GM18868 (cell line): Measurements from ENCODE around the gene CCDC88B.

Experiments
- ATAC-seq: cut with Tn5 transposase; IDR thresholded peaks from one replicate; pipeline ENCODE4 v1.9.1; 2021; ENCODE audit warnings: mild to moderate bottlenecking, moderate library complexity; ENCODE audit not compliant: unreplicated experiment

CCDC88B gene

GRCh38 chr11:64359712-64360445, 19.9 kb downstream of the CCDC88B start:
- no peak for ATAC-seq

DNA sequence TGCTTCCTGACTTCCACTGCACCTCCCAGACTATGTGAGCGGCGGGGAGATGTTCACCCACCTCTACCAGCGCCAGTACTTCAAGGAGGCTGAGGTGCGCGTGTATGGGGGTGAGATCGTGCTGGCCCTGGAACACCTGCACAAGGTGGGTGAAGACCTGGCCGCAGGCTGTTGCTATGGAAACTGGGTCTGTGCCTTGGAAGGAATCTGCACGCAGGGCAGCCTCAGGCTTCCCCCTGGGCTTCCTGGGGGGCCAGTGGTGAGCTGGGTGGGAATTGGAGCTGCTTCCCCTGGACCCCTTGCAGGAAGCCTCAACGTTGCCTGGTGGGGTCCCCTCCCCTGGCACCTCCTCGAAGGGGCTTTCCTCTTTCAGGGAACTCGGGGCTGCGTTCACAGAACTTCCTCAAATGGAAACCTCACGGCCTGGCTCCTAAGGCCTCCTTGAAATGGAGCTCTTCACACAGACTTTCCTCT, 20.5 kb downstream of the CCDC88B start:
- ATAC-seq, result no peak

- no peak for ATAC-seq
Observed at GRCh38 chr11:64361659-64362058, 21.7 kb downstream of the CCDC88B start.

- ATAC-seq, result no peak
Observed at GRCh38 chr11:64362339-64362738, 22.3 kb downstream of the CCDC88B start.

- ATAC-seq, result no peak
Observed at GRCh38 chr11:64364435-64364834, 24.4 kb downstream of the CCDC88B start.

GRCh38 chr11:64364911-64365310, 24.9 kb downstream of the CCDC88B start:
- no peak for ATAC-seq

DNA sequence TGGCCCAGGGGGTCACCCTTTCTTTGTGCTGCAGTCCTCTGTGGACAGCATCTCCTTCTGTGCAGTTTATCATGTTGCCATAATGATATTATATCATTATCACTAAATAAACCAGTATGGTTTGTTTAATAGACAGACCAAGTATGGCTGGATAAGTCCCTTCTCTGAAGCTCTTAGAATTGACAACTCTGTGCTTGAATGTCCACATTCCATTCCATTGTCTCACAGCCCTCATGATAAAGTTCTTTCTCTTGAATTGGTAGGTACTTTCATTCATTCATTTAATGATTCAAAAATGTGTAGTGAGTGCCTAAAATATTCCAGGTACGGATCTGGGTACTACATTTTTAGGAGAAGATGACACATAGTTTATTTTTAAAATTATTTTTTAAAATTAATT, 26.7 kb downstream of the CCDC88B start:
- ATAC-seq, result no peak

DNA sequence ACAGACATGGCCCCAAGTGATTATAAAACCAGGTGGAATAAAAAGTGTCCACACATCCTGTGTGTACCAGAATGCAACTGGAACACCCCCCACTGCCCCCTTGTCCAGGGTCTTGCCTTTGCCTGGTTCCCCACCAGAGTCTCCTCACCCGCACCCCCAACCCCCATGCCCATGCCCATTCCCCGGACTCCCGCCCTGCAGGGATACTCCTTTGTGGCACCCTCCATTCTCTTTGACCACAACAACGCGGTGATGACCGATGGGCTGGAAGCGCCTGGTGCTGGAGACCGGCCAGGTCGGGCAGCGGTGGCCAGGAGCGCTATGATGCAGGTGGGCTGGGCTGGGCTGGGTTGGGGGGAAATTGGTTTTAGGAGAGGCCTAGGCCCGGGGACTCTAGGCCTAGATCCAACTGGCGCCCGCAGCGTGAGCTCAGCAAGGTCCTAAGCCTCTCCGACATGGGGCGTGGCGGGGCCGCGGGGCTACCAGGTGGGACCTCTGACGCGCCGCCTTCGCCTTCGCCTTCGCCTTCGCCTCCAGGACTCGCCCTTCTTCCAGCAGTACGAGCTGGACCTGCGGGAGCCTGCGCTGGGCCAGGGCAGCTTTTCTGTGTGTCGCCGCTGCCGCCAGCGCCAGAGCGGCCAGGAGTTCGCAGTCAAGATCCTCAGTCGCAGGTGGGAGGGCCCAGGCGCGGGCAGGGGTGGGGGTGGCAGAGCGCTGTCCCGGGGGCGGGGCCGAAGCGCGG, 28.1 kb downstream of the CCDC88B start:
- no peak for ATAC-seq

- no peak for ATAC-seq
Observed at GRCh38 chr11:64368673-64369074, 28.7 kb downstream of the CCDC88B start.

DNA sequence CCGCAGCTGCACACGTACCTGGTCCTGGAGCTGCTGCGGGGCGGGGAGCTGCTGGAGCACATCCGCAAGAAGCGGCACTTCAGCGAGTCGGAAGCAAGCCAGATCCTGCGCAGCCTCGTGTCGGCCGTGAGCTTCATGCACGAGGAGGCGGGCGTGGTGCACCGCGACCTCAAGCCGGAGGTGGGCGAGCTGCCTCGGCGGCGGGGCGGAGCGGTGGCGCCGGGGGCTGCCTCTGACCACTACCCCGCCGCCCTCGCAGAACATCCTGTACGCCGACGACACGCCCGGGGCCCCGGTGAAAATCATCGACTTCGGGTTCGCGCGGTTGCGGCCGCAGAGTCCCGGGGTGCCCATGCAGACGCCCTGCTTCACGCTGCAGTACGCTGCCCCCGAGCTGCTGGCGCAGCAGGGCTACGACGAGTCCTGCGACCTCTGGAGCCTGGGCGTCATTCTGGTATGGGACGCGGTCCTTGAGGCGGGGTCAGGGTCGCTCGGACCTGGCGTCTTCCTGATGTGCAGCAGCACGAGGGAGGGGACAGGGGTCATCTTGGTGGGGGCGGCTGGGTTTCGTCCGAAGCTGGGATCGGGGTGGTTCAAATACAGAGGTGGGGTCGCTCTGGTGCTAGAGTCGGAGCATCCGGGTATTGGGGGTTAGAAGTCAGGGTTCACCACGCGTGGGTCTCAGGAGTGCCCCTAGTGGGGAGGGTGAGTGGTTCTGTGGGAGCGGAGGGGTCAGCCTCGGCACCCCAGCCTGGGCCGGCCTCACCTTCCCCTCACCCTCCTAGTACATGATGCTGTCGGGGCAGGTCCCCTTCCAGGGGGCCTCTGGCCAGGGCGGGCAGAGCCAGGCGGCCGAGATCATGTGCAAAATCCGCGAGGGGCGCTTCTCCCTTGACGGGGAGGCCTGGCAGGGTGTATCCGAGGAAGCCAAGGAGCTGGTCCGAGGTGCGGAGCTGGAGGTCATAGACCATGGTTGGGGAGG, 29.7 kb downstream of the CCDC88B start:
- ATAC-seq, result no peak

GRCh38 chr11:64371201-64371600, 31.2 kb downstream of the CCDC88B start:
- no peak for ATAC-seq

- ATAC-seq, result no peak
Observed at GRCh38 chr11:64372021-64372420, 32.0 kb downstream of the CCDC88B start.

DNA sequence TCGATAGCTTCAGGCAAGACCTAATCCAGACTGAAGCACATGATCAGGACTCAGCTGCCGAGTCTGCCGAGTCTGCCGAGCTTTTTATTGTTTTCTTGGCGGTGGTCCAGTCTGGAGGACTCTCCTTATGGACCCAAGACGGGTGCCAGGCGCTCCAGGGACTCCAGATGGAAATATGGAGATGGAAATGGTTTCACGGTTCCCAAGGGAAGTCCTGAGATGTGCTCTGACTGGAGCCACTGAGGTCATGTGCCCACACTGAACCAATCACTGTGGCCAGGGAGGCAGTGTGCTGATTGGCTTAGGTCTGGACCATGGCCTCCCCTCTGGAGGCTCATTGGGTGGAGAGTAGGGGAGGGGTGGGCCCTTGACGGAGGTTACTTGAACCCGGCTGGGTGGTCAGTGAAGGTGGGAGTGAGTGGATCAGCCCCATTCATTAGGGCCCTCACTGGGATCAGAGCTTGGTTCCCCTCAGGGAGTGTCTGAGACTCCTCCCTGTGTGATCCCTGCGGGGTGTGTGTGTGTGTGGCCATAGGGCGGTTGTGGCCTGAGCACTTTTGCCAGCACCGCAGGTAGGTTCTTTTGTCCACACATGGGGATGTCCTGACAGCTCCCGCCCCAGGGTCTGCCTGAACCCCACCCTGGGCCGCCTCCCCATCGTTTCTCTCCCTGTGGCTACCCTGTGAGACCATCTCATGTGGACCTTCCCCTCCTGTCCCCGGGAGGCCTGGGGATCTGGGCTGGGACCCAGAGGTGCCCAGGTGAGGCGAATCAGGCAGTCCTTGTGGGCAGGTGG, 33.0 kb downstream of the CCDC88B start:
- ATAC-seq, result no peak

GRCh38 chr11:64373598-64373974, 33.6 kb downstream of the CCDC88B start:
- no peak for ATAC-seq

- ATAC-seq, result no peak
Observed at GRCh38 chr11:64376071-64376470, 36.1 kb downstream of the CCDC88B start.

DNA sequence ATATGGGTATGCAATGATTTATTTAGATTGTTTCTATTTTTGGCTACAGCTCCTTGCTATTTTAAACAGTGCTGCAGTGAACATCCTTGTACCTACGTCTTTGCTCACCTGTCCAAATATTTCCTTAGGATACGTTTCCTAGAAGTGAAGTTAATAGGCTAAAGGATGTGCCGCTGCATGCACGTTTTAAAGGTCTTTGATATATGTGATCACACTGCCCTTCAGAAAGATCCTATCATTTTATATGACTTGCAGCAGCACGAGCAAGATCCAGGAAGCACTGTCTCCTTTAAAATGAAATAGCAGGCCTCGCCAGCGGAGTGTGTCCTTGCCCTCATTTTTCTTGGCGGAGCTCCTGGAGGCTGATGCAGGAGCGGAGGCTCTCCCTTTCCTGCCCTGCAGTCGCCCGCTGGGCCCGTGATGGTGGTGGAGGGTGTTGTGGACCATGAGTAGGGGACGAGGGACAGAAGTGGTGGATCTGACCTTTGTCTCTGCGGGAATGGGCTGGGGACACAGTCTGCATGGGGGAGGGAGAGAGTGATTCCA, 38.4 kb downstream of the CCDC88B start:
- no peak for ATAC-seq

DNA sequence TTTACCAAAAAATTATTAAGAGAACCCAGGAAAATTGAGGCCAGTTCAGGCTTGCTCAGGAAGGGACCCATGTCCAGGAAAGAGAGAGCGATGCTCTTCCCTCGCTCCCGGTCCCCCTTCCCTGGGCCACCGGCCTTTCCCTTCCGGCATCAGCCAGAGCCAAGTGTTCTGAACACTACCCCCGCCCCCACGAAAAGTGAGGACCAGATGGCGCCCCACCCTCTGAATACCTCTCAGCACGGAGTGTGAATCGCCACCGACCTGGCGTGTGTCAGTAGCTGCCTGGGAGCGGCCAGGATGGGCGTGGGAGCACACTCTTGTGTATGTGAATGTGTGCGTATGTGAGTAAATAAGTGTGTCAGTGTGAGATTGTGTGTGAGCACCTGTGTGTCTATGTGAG, 39.2 kb downstream of the CCDC88B start:
- ATAC-seq, result no peak

DNA sequence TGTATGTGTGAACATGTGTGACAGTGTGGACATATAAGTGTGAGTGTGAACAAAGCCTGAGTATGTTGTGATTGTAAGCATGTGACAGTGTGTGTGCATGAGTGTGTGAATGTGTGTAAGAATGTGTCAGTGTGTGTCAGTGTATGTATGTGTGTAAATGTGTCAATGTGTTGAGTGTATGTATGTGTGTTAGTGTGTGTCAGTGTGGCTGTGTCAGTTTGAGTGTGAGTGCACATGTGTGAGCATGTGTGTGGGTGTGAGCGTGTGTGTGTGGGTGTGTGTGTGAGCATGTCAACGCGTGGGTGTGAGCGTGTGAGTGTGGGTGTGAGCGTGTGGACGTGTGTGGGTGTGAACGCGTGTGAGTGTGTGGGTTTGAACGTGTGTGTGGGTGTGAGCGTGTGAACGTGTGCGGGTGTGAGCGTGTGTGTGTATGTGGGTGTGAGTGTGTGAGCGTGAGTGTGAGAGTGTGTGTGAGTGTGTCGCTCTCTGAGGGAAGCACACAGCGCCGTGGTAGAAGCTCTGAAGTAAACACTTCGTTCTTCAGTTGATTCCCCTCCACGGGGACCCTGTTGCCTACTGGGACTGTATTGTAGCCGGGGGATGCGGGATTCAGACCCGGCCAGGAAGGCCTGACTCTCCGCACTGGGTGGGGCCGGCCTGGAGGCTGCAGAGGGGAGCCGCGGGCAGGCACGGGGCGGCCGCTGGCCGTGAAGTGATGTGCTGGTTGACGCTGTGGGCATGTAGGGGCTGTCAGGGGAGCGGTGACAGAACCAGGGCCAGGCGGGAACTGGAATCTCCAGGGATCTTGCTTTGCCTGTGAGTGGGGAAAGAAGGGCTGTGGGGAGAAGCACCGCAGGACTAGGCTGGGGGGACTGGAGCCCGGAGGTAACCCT, 40.1 kb downstream of the CCDC88B start:
- ATAC-seq, result no peak

- no peak for ATAC-seq
Observed at GRCh38 chr11:64381350-64381749, 41.3 kb downstream of the CCDC88B start.
